ENCODE data around the gene KAZN.

Gene KAZN

GRCh38 chr1:15073799-15074308, 475.4 kb downstream of the KAZN start:
- no peak for DNase-seq (ENCODE audit: low read depth in 1 of 2, low spot score in 1 of 2)

DNA sequence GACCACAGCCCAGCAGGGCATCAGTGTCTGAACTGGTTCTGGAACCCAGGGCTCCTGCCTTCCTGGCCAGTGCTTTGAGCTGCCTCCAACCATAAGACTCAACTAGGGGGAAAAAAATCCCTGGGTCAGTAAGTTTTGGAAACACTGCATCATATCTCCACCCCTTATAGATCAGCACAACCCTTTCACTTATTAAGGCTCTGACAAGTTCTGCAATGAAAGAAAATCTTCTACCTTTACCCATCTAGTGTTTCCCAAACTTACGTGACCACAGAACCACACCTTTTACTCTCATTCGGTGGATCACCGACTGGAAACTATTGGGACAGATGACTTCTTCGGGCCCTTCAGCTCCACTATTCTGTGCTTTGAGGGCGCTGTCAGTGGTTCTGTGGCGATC, 476.7 kb downstream of the KAZN start:
- no peak for DNase-seq (ENCODE audit: low read depth in 1 of 2, low spot score in 1 of 2)

DNA sequence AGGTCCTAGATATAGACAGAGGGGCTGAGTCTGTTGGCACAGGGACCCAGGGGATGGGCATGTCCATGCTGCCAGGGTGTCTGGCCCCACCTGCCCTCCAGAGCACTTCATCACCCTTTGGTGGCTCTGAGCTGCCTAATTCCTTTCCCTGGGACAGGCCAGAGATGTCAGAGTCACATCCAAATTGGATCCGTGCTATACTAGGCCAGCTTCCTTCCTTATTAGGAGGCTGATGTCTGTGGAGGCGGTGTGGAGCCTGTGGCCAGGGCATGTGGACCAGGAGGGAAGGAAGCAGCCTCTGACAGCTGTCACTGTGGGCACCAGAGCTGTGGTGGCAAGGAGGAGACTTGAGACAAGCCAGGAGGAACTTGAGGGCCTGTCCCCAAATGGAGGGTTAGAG, 477.3 kb downstream of the KAZN start:
- DNase-seq (ENCODE audit: low read depth in 1 of 2, low spot score in 1 of 2): no peak

- DNase-seq (ENCODE audit: low read depth in 1 of 2, low spot score in 1 of 2): no peak
These were observed 478.3 kb downstream of the KAZN start for GRCh38 chr1:15076807-15077206.

- DNase-seq (ENCODE audit: low read depth in 1 of 2, low spot score in 1 of 2): no peak
These were observed 478.9 kb downstream of the KAZN start for GRCh38 chr1:15077384-15077783.

- no peak for DNase-seq (ENCODE audit: low read depth in 1 of 2, low spot score in 1 of 2)
These were observed 482.0 kb downstream of the KAZN start for GRCh38 chr1:15080328-15081007.

DNA sequence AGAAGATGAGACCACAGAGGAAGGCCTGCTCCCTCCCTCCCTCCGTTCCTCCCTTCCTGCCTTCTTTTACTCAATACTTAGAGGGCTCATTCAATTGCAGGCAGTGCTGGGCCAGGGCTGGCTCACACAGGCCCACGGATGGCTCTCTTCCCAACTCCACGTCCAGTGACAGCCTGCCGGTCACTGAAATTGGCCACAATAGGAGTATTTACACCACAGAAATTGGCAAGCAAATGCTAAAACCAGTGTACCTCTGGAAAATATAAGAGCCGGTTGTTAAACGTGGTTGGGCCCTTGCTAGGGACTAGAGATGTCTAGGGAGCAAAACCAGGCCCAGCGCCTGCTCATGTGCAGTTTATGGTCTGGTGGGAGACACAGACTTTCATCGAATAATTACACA, 482.6 kb downstream of the KAZN start:
- no peak for DNase-seq (ENCODE audit: low read depth in 1 of 2, low spot score in 1 of 2)

- no peak for DNase-seq (ENCODE audit: low read depth in 1 of 2, low spot score in 1 of 2)
These were observed 485.1 kb downstream of the KAZN start for GRCh38 chr1:15083578-15083977.

- no peak for DNase-seq (ENCODE audit: low read depth in 1 of 2, low spot score in 1 of 2)
These were observed 489.9 kb downstream of the KAZN start for GRCh38 chr1:15088281-15088971.

DNA sequence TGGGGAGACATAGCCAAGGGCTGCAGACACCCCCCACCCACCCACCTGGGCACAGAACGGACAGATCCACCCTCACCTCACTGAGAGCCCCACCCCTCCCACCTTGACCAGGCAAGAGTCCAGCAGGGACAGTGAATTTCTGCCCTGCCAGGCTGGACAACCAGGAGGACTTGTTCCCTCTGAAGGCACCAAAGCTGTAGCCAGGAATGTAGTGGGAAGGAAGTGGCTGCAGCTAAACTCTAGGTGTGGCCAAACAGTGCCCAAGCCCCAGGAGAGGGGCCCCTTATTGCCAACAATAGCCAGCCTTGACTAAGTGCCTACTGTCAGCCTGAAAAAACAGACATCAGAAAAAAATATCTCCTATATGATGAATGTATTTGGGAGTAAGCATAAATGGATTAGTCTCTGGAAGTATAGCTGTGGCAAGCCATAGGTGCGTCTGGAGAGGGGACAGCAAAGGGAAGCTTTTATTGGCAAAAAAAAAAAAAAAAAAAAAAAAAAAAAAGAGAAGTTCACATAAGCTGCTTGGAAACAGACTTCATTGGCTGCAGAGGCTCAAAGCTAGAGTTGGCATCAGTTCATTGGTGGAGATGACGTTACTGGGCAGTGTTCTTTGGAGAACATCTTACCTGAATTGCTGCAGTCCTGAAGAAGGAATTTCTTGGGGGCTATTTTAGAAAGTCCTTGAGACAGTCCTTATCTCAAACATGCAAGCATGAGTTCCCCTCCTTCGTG, 490.9 kb downstream of the KAZN start:
- no peak for DNase-seq (ENCODE audit: low read depth in 1 of 2, low spot score in 1 of 2)

DNA sequence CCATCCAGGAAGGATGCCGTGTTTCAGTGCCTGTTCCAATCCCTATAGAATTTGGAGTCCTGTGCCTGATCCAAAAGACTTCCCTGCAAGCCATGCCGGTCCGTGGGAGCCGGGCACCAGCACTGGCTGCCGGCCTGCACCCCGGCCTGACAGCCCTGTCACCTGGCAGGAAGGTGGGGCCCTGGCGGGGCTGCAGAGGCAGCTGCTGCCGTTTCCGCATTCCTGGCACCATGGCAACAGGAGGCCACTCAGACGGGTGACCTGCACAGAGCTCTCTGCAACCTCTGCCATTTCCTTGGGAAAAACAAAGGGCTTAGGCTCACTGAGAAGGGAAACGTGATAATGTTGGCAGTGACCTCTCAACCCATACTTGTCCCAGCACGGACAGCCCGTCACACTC, 491.9 kb downstream of the KAZN start:
- no peak for DNase-seq (ENCODE audit: low read depth in 1 of 2, low spot score in 1 of 2)

GRCh38 chr1:15094056-15094455, 495.6 kb downstream of the KAZN start:
- no peak for DNase-seq (ENCODE audit: low read depth in 1 of 2, low spot score in 1 of 2)

DNA sequence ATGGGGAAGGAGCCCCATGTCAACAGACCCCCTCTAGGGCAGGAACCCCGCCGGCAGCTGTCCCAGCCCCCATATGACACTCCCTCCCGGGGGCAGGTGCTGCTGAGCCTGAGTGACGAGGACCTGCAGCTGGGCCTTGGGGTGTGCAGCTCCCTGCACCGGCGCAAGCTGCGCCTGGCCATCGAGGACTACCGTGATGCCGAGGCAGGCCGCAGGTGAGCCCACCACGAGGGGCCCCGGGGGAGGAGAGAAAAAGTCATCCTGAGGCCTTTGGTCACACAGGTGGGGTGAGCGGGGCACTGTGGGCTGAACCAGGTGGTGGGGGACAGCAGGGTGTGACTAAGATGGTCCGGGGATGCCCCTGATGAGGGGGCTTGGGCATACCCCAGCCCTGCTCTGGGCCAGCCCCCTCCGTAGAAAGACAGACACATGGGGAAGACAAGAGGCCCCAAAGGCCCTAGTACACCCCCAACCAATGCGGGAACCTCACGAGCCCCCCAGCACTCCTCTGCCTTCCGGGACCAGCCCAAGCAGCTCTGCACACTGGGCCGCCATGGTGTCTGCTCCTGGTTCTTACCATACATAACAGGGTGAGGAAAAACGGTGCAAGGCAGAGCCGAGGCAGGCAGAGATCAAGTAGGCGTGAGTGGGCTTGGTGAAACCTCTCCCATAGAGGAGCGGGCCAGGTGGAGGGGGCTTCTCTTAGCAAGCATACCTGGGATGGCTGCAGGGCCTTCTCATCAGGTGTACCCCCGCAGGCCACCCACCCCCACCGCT, 496.4 kb downstream of the KAZN start:
- DNase-seq (ENCODE audit: low read depth in 1 of 2, low spot score in 1 of 2): no peak

GRCh38 chr1:15095496-15095875, 497.0 kb downstream of the KAZN start:
- no peak for DNase-seq (ENCODE audit: low read depth in 1 of 2, low spot score in 1 of 2)

DNA sequence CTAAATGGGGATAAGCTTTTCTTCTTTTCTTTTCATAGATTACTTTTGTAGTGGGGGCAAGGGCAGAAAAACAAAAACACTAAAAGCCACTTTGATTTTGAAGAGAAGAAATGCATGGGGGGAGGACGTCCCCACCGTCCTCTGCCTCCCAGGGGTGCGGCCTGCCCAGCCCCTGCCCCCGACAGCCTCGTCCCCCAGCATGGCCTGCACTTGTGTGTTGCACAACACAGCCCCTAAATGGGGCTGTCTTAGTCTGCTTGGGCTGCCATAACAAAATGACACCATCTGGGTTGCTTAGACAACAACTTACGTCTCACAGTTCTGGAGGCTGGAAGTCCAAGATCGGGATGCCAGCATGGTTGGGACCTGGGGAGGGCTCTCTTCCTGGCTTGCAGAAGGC, 497.8 kb downstream of the KAZN start:
- DNase-seq (ENCODE audit: low read depth in 1 of 2, low spot score in 1 of 2): no peak

DNA sequence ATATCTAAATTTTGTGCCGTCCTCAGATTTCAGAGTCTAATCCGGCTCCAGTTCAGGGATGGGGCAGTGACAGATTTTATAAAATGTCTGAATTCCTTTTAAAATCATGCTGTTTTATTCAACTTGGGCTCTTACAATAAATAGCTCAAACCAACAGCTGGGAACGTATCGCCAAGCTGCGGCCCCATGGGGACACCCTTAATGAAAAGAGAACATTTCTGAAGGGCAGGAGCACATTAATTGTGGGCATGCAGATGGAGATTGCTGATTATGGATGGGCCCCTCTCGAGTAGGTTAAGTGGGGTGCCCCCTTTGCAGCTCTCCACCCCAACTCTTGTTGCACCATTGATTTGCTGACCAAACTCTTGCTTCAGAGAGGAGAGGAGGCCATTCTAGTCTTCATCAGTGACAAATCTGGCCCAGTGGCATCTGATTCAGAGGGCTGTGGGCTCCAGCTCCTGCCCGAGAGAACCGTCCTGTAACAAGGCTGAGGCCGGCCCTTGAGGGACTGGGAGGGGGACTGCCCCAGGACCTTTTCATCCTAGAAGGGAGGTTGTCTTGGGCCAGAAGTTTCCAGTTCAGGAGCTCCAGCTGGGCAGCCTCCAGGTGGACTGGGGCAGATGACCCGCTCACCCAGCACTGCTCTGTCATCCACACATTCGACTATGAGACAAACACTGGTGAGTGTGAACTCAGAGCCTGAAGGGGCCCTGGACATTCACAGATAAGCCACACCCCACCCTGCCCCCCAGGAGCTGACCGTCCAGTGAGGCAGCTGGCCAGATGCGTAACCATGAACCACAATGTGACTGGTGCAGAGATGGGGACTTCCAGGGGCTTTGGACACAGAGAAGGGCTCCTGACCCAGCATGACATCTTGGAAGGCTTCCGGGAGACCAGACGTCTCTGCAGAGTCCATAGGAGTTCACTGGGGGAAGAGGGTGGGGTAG, 500.0 kb downstream of the KAZN start:
- no peak for DNase-seq (ENCODE audit: low read depth in 1 of 2, low spot score in 1 of 2)

- DNase-seq (ENCODE audit: low read depth in 1 of 2, low spot score in 1 of 2): no peak
These were observed 501.1 kb downstream of the KAZN start for GRCh38 chr1:15099441-15100120.

GRCh38 chr1:15100121-15100879, 501.8 kb downstream of the KAZN start:
- DNase-seq (ENCODE audit: low read depth in 1 of 2, low spot score in 1 of 2): peak in 1 of 2 donors; percentile 11
